Progenitor cell of endocrine pancreas (in vitro differentiated cells): ENCODE results near the gene ZNF638. TPM values are rescaled to one million over a fixed set of nuclear protein-coding genes. Genes with fewer than 3 reads are reported as not detected.

Experiments
- DNase-seq: peaks from one replicate; pipeline ENCODE4 v3.0.0; 2021; ENCODE audit warnings: low spot score; ENCODE audit not compliant: unreplicated experiment
- H3K27ac Mint-ChIP-seq: 2 replicates; pipeline ENCODE4 v1.8.0; 2021; ENCODE audit warnings: mild to moderate bottlenecking, moderate library complexity, mixed read lengths
- H3K27me3 Mint-ChIP-seq: 2 replicates; pipeline ENCODE4 v1.8.0; 2021; ENCODE audit warnings: mixed read lengths
- H3K36me3 Mint-ChIP-seq: 2 replicates; pipeline ENCODE4 v1.8.0; 2022; ENCODE audit warnings: mixed read lengths; ENCODE audit not compliant: insufficient read depth
- H3K4me1 Mint-ChIP-seq: 2 replicates; pipeline ENCODE4 v1.8.0; 2021; ENCODE audit warnings: low read depth, mixed read lengths
- H3K4me3 Mint-ChIP-seq: 2 replicates; pipeline ENCODE4 v1.8.0; 2021; ENCODE audit warnings: low read depth, mild to moderate bottlenecking, moderate library complexity, mixed read lengths
- H3K9me3 Mint-ChIP-seq: 2 replicates; pipeline ENCODE4 v1.8.0; 2021; ENCODE audit warnings: low read depth, mixed read lengths
- long read RNA-seq: library from polyadenylated mRNA; unstranded; transcript quantifications from one replicate; pipeline ENCODE4 v2.0.0, GENCODE V29; 2020
- total RNA-seq: library from RNA; stranded (reverse); gene quantifications from 2 replicates; pipeline ENCODE4 v1.2.1, GENCODE V29; 2021
- TF ChIP-seq, protein P1 (sequence below): fragments of 200-600 bp; sonication (generic); IDR thresholded peaks from one replicate; pipeline ENCODE4 v1.5.0; 2021; ENCODE audit warnings: antibody characterized with exemption, mild to moderate bottlenecking; ENCODE audit not compliant: unreplicated experiment

The ZNF638 gene, protein sequence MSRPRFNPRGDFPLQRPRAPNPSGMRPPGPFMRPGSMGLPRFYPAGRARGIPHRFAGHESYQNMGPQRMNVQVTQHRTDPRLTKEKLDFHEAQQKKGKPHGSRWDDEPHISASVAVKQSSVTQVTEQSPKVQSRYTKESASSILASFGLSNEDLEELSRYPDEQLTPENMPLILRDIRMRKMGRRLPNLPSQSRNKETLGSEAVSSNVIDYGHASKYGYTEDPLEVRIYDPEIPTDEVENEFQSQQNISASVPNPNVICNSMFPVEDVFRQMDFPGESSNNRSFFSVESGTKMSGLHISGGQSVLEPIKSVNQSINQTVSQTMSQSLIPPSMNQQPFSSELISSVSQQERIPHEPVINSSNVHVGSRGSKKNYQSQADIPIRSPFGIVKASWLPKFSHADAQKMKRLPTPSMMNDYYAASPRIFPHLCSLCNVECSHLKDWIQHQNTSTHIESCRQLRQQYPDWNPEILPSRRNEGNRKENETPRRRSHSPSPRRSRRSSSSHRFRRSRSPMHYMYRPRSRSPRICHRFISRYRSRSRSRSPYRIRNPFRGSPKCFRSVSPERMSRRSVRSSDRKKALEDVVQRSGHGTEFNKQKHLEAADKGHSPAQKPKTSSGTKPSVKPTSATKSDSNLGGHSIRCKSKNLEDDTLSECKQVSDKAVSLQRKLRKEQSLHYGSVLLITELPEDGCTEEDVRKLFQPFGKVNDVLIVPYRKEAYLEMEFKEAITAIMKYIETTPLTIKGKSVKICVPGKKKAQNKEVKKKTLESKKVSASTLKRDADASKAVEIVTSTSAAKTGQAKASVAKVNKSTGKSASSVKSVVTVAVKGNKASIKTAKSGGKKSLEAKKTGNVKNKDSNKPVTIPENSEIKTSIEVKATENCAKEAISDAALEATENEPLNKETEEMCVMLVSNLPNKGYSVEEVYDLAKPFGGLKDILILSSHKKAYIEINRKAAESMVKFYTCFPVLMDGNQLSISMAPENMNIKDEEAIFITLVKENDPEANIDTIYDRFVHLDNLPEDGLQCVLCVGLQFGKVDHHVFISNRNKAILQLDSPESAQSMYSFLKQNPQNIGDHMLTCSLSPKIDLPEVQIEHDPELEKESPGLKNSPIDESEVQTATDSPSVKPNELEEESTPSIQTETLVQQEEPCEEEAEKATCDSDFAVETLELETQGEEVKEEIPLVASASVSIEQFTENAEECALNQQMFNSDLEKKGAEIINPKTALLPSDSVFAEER (N-terminal part only)
- total RNA-seq: 213 and 216 TPM in 2 replicates
- long read RNA-seq, partial matches to known transcripts: 710 of 833 reads
- long read RNA-seq, other reads (novel, unspliced or antisense): 120 of 833 reads

DNA sequence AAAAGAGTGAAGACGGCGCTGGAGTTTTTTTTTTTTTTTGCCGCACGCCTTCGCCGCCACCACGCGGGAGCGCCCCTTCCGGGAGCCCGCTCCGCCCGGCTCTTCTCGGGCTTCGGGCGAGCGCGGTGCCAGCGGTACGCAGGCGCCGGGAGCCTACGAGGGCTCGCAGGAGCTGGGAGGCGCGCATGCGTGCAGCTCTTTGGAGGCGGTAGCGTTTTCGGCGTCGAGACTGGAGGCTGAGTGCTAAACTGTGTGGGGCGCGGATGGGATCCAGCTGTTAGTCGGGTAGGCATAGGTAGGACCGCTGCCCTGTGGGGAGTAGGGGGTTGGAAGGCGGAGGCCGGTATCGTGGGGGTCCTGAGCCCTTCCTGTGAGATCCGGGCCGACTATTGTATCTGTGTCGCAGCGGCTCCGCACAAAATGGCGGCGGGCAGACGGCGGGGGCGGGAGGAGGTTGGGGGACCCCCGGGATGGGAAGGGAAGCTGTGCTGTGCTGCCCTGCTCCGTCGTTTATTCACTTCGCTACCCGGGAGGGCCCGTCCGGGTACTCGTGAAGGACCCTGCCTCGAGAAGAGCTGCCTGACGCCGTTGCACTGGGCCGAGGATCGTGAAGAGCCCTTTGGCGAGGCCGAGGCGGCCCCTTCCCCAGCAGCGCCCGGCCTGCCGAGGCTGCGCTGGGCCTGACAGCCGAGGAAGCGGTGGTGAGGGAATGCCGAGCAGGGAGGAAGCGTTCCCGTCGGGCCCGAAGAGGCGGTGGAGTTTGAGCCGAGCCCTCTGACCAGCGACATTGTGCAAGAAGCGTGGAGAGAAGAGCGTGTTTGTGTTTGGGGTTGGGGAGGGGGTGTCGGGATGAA, at the start of gene ZNF638:
TSS of gene ZNF638 (plus strand) at position 202 of the 854 bp plus-strand sequence. CDS start 17,173 bp downstream, outside the sequence.
- peaks cover 17% of the 10 kb centered on the region for H3K4me1 Mint-ChIP-seq
- DNase-seq: peak; percentile 81
- H3K9me3 Mint-ChIP-seq: no peaks in the 10 kb centered on the region
- H3K27ac Mint-ChIP-seq: peak within 1 kb of the TSS; percentile 100
- H3K4me3 Mint-ChIP-seq: peak within 1 kb of the TSS; percentile 96
- TF ChIP-seq, protein P1, sequence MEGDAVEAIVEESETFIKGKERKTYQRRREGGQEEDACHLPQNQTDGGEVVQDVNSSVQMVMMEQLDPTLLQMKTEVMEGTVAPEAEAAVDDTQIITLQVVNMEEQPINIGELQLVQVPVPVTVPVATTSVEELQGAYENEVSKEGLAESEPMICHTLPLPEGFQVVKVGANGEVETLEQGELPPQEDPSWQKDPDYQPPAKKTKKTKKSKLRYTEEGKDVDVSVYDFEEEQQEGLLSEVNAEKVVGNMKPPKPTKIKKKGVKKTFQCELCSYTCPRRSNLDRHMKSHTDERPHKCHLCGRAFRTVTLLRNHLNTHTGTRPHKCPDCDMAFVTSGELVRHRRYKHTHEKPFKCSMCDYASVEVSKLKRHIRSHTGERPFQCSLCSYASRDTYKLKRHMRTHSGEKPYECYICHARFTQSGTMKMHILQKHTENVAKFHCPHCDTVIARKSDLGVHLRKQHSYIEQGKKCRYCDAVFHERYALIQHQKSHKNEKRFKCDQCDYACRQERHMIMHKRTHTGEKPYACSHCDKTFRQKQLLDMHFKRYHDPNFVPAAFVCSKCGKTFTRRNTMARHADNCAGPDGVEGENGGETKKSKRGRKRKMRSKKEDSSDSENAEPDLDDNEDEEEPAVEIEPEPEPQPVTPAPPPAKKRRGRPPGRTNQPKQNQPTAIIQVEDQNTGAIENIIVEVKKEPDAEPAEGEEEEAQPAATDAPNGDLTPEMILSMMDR: peak; percentile 81
- peaks cover 8% of the 10 kb centered on the region for H3K36me3 Mint-ChIP-seq
- no peaks in the 10 kb centered on the region for H3K27me3 Mint-ChIP-seq

DNA sequence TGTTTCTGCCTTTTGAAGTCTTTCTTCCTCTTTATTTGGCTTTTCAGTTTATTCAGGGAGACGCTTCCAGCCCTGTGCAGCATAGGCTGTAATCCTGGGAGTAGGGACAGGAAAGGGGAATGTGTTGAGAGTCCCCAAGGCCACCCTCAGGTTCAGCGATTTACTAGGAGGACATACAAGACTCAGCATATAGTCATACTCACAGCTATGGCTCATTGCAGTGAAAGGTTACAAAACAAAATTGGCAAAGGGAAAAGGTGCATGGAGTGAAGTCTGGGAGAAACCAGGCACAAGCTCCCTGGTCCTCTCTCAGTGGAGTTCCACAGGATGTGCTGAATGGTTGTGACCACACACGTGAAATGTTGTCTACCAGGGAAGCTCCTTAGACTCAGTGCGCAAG, 49.6 kb upstream of the ZNF638 start:
- H3K27me3 Mint-ChIP-seq: peaks cover 52% of the 10 kb centered on the region
- H3K27ac Mint-ChIP-seq: no peak overlapping the region
- no peak overlapping the region for H3K4me3 Mint-ChIP-seq
- no peaks in the 10 kb centered on the region for H3K9me3 Mint-ChIP-seq
- DNase-seq: no peak
- TF ChIP-seq, protein P1: no peak
- H3K36me3 Mint-ChIP-seq: no peaks in the 10 kb centered on the region
- H3K4me1 Mint-ChIP-seq: peaks cover 4% of the 10 kb centered on the region

DNA sequence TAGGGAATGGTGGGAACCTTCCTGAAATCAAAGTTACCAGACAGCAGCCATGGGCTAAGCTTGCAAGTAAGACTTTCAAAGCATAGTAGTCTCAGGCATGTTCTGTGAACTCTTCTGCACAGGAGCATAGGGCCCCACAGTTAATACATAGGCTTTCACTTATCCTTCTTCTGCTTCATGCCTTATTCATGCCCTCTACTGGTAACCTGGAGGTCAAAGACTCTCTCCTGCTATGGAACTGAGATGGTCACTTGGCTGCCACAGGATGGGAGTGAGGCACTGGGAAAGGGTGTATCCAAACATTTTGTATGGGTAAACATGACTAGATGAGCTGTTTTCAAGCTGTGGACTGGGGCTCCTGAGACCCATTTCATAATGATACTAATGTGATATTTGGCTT, 49.1 kb upstream of the ZNF638 start:
- no peak overlapping the region for H3K4me3 Mint-ChIP-seq
- peaks cover 2% of the 10 kb centered on the region for H3K4me1 Mint-ChIP-seq
- H3K9me3 Mint-ChIP-seq: no peaks in the 10 kb centered on the region
- TF ChIP-seq, protein P1: no peak
- H3K27ac Mint-ChIP-seq: no peak overlapping the region
- no peak for DNase-seq
- H3K36me3 Mint-ChIP-seq: no peaks in the 10 kb centered on the region
- peaks cover 47% of the 10 kb centered on the region for H3K27me3 Mint-ChIP-seq

DNA sequence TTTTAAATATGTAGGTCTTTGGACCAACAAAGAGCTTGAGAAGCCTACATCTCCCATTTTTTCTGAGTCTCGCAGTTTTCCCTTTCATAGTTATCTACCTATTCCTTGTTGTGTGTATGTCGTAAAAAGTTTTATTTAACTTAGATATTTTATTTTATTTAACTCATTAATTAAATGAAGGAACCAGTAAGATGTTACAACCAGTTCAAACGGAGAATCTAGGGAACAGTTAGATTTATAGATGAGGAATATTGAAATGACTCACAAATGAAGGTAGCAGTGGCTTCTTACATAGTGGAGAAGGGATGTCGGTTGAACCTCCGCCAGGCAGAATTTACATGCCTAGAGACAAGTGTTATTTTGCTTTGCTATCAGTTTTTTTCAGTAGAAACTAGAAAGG, 48.5 kb upstream of the ZNF638 start:
- TF ChIP-seq, protein P1: no peak
- H3K9me3 Mint-ChIP-seq: no peaks in the 10 kb centered on the region
- no peaks in the 10 kb centered on the region for H3K36me3 Mint-ChIP-seq
- peaks cover 40% of the 10 kb centered on the region for H3K27me3 Mint-ChIP-seq
- H3K27ac Mint-ChIP-seq: no peak overlapping the region
- no peaks in the 10 kb centered on the region for H3K4me1 Mint-ChIP-seq
- no peak overlapping the region for H3K4me3 Mint-ChIP-seq
- no peak for DNase-seq
